Forelimb muscle (tissue), 1 donor: Measurements from ENCODE around the gene PRKCA. TPM values are rescaled to one million over a fixed set of nuclear protein-coding genes. Genes with fewer than 3 reads are reported as not detected.

Source experiments
- DNase-seq: peaks from one replicate; pipeline ENCODE4 v3.0.0-alpha.2; 2013; ENCODE audit warnings: low read depth
- polyA plus RNA-seq: library from polyadenylated mRNA; unstranded; fragments of 120-200 nt; gene quantifications from one replicate; pipeline ENCODE4 v1.2.1, GENCODE V29; 2013; ENCODE audit not compliant: insufficient read length

PRKCA gene
- polyA plus RNA-seq, 1 donor = 2.4 TPM

DNA sequence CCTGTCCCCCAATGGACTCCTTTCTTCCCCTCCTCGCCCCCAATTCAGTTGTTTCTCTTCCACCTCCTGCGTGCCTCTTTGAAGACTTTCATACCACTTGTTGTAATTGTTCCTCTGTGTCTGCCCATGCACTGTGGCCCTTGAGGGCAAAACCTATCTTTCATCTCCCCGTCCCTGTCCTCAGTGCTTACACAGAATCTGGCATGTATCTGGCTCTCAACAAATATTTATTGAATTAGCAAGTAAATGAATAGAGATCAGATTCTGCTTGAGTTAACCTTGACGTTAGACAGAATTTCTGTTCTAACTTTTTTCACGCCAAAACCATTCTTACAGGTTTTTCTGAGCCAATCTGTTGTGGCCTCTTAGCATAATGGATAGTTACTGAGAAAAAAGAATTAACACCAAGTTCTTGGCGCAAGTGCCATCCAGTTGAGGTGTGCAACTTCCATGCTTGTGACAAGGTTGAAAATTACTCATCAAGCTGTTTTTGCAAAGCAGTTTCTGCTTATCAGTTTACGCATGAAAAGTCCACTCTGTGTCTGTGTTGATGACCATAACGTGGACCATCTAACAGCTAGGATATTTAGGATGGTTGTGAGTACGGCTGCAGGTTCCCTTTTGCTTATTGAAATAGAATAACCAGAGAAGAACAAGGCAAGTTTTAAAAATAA lies 215.1 kb downstream of the PRKCA start:
- no peak for DNase-seq

DNA sequence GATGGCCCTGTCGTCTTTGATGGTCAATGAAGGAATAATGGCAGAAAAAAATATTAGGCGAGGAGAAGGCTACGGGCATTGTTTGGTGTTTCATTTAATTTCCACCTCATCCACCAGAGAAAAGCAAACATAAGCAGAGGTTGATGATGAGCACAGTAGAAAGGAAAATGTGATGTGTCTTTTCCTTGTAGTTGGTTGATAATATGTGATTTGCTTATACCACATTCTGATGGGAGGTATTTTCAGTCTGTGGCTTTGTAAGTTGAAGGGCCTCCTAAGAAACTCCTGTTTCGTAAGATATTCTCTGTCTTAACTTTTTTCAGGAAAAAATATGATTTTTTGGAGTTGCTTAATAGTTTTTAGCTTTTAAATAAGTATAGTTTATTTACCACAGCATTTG lies 215.7 kb downstream of the PRKCA start:
- no peak for DNase-seq

DNA sequence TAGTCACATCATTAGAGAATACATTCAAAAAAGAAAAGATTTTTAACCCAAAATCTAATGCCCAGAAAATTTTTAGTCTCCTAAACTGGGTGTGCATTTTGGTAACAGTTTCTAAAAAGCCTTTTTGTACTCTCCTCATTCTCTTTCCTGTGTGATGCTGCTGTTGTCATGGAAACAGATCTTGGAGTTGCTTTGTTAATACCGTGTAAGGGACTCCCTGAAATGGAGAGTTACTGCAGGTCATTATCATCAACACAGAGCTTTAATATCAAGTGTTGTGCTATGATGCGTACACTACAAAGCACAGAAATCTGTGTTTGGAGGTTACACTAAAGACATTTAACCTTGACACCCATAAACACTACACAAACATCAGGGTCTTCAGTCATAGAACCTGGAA lies 216.3 kb downstream of the PRKCA start:
- no peak for DNase-seq

DNA sequence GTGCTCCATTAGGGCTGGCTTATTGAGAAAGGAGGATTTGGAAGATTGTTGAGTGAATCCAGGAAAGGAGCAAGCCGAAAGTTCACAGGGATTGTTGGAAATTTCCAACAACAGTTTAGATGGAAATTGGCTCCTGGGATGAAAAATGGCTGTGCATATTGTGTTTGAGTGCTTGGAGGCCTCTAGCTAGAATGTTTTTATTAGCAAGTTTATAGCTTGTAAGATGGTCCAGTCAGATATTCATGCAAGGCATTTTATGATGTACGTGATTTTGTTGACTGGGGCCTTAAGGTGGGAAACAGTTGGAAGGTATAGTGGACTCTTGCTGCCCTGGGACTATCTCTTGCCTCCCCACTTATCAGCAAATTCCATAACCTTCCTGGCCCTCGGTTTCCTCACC lies 216.7 kb downstream of the PRKCA start:
- no peak for DNase-seq

GRCh38 chr17:66520999-66521398 lies 218.6 kb downstream of the PRKCA start:
- no peak for DNase-seq

DNA sequence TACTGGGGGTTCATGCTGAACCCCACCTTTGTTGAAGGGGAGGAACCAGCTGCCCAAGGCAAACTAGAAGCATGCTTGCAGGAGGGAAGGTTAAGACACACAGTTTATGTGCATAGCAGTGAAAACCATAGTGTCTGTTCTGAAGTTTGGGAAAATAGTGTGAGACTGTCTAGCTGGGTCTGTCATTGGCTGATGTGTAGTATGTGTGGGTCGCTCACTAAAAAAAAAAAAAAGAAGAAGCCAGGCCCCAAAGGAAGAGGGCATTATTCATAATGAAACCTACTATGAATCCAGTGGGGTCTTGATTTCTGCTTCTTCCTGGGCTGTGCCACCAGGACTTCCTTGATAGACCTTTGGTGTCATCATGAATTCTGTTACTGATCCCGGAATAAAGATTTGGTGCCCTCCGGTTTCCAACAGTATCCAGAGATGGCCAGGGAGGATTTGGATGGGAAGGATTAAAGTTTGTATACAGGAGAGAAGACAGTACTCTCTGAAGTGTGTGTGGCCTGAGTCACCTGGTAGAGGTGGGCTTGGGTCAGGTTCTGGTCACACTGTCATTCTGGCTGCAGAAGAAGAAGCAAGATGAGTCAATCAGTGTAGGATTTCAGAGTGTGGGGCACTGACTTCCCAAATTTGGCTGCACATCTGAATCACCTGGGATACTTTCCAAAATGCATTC lies 220.3 kb downstream of the PRKCA start:
- DNase-seq = no peak

DNA sequence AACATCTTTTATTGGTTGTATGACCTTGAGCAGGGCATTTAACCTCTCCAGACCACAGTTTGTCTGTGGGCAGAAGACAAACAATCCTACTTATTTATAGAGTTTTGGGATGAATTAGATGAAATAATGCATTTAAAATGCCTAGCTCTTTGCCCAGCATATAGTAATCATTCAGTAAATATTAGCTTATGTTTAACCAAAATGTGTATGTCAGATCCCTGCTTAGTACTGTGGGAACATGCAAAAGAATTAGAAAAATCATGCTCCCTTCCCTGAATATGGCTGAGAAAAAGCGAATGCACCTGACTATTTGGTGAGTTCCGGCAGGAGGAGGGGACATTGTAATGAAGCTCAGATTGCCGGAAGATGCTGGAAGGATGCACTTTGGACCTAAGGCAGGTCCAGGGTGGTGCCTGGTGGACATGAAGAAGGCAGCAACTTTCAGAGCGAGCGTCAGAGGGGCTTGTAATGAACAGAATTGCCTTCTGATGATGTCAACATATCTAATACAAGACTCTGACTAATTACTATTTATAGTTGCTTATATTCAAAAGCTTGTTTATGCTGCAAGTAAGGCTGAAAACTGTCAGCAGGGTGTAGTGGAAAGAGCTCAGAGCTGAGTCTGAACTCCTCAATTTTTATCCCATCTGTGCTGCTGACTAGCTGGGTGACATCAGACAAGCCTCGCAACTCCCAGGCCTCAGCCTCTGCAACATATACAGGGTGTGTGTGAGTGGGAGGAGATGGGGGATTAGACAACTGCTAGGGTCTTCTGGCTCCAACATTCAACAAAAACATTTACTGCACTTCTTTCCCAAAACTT lies 221.2 kb downstream of the PRKCA start:
- no peak for DNase-seq

GRCh38 chr17:66524877-66525276 lies 222.5 kb downstream of the PRKCA start:
- no peak for DNase-seq

DNA sequence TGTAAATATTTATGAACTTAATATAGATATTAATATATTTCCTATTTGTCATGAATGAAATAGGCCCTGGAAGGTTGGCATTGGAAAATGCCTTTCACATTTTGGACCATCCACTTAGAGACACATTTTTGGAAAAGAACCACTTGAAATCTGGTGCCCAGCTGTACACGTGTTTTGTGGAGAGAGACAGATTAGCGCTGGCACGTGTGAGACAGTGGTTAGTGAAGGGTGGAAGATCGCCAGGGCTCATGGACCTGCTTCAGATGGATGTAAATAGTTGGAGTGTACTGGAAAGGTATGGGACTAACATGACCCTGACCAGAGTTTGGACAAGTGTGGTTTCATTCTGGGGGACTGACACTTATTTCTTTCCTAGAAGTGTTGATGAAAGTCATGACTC lies 222.9 kb downstream of the PRKCA start:
- no peak for DNase-seq

- no peak for DNase-seq
Measured at GRCh38 chr17:66526827-66527226, 224.4 kb downstream of the PRKCA start.

DNA sequence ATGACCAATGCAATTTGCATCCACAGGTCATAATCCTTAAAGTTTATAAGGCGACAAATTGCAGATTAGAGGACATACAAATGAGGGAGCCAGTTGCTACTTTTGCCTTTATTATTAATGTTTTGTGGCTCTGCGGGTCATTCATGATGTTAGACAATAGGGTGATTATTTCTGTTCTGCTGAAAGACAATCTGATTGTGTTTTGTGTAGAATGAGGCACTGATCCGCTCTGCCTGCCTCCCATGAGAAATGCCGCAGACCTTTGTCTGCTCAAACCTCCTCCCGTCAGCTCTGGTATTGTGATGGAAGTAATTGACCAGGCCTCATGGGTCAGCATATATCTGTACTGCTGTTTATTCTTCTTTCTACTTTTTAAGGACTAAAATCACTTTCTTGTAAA lies 224.9 kb downstream of the PRKCA start:
- DNase-seq = no peak

DNA sequence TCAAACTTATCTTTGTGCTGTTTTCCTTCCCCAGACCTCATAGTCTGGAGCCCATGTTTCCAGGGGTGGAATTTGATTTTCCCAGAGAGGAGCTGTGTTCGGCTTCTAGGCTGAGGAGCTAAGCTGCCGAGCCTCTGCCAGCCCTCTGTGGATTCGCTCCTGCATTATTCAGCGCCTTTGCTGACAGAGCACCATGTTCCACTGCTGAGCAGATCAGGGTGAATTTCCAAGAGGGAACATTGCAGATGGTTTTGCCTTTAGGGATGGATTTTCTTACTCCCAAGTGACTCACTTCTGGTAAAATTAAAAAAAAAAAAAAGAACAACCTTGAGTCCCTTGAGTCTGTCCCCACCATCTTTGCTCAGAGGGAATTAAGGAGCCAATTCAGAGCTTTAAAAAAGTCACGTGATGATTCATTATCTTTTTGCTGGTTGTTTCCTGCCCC lies 229.5 kb downstream of the PRKCA start:
- DNase-seq = no peak

DNA sequence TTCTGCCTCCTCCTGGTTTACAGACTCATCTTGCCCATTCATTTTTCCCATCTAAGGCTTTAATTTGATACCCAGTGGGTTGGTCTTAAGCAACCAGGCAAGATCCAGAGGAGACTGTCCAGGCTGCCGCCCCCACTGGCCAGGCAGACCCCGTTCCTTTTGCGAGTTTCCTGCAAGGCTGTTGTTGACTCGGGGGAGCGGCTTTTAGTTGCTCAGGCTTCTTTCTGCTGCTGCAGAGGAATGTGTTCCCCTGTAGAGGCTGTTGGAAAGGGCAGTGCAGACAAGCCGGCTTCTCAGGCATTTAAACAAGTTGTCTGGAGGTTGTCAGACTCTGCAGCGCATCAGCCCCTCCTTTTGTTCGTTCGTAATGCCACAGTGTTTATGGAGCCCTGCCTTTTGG lies 231.2 kb downstream of the PRKCA start:
- no peak for DNase-seq

GRCh38 chr17:66533986-66534385 lies 231.6 kb downstream of the PRKCA start:
- no peak for DNase-seq

DNA sequence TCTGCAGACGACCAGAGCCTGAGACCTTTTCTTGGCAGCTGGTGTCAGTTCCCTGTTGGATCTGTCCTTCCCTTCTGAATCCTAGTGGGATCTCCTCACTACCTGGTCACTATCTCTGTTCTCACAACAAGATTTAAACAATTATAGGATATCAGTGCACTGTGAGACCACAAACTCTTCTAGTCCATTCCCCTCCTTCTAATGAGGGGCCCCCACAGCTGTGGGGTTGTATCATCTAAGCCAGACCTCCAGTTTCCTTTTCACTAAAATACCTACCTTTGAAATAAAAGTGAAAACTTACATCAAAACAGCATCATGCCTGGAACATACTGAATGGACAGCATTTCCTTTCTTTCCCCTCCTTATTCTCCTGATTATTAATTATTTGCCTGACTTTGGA lies 233.2 kb downstream of the PRKCA start:
- no peak for DNase-seq

DNA sequence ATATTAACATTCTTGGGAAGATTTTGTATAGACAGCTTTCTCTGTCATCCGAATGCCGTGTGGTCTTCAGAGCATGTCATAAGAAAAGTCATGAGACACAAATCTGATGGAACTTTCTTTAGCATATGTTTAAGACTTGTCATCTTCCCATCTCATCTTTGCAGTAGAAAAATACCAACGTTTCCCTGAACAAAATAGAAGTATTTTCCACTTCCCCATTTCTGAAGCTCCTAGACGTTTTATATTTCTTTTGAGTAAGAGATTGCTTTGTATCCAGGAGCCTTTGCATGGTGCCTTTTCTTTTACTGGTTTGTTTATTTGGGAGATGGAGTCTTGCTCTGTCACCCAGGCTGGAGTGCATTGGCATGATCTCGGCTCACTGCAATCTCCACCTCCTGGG lies 235.1 kb downstream of the PRKCA start:
- no peak for DNase-seq

DNA sequence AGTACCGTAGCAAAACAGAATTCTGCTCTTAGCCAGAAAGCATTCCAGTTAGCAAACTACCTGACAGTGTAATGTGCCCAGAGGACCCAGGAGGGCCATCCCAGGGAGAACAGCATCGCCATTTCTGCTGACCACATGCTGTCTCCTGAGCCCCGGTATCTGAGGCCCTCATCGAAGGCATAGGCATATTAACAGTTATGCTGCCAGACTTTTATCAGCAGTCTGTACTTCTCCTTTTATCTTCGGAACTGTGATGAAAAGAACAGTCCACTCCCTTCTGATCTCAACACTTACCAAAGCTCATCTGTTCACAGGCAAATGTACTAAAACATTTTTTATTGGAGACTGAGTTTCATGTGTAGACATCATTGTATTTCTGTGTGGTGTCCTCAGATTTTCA lies 236.4 kb downstream of the PRKCA start:
- DNase-seq = no peak

DNA sequence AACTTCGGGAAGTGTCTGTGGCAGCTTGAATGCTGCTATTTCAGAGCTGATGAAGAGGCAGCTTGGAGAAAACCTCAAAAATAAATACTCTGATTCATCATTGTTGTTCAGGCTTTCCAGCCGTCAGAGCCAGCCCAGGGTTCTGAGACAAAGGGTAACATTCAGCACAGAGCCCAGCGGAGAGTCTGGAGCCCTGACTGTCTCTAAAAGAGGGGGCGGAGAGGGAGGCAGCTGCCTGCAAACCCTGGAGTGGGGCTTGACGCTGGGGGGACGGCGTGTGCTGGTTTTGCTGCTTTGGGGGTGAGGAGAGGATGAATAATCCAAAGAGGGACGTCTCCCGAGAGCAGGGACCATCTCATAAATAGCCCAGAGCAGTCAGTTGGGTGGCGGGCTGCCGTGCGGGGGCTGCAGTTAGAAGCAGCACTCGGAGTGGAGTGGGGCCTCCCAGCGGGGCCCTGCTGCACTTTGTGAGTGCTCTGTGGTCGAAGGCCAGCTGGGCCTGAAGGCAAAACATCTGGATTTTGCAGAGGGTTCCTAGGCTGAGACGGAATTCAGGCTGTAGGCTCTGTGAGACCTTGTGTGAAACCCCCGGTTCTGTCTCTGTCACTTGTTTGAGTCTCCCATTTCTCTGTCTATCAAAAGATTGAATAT lies 237.8 kb downstream of the PRKCA start:
- no peak for DNase-seq

- DNase-seq = no peak
Measured at GRCh38 chr17:66541461-66542128, 239.2 kb downstream of the PRKCA start.

DNA sequence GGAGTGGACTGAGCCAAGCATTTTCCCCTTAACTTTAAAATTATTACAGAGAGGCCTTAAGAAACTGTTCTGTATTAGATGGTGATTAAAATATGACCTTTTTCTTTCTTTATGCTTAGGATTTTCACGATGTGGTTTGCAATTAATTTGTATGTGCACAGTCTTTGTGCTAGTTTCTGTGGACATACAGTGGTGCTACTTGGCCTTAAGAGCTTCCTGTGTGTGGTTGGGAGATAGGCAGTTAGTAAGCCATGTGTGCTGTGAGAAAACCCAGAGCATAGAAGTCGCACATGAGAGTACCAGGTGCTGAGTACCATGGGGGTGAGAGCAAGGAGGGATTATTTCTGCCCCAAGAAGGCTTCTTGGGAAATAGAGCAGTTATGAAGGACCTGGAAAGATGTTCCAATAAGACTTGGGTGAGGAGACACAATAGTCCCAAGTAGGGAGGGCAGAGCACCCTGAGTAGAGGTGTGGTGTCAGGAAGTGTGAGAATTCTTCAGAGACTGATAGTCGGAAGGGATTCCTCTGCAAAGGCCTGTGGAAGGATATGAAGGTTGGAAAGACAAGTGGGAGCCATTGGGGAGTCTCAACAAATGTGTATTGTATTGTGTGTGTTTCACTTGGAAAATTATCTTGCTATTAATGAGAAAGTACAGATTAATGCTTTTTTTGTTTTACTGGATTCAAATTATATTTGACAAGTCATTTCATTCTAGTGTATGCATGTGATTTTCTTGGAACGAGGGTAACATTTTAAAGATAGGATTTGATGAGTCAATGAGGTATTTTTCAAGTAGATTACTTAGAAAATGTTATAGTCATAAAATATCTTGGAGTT lies 239.9 kb downstream of the PRKCA start:
- no peak for DNase-seq
